Progenitor cell of endocrine pancreas (in vitro differentiated cells): ENCODE data around the gene C2orf81. TPM values are rescaled to one million over a fixed set of nuclear protein-coding genes. Genes with fewer than 3 reads are reported as not detected.
A peak's percentile ranks its signal among the peaks of the same experiment; 100 is the strongest.

Source experiments
- DNase-seq: peaks from one replicate; pipeline ENCODE4 v3.0.0; 2021; ENCODE audit warnings: low spot score; ENCODE audit not compliant: unreplicated experiment
- H3K27ac Mint-ChIP-seq: 2 replicates; pipeline ENCODE4 v1.8.0; 2021; ENCODE audit warnings: mild to moderate bottlenecking, moderate library complexity, mixed read lengths
- H3K27me3 Mint-ChIP-seq: 2 replicates; pipeline ENCODE4 v1.8.0; 2021; ENCODE audit warnings: mixed read lengths
- H3K36me3 Mint-ChIP-seq: 2 replicates; pipeline ENCODE4 v1.8.0; 2022; ENCODE audit warnings: mixed read lengths; ENCODE audit not compliant: insufficient read depth
- H3K4me1 Mint-ChIP-seq: 2 replicates; pipeline ENCODE4 v1.8.0; 2021; ENCODE audit warnings: low read depth, mixed read lengths
- H3K4me3 Mint-ChIP-seq: 2 replicates; pipeline ENCODE4 v1.8.0; 2021; ENCODE audit warnings: low read depth, mild to moderate bottlenecking, moderate library complexity, mixed read lengths
- H3K9me3 Mint-ChIP-seq: 2 replicates; pipeline ENCODE4 v1.8.0; 2021; ENCODE audit warnings: low read depth, mixed read lengths
- total RNA-seq: library from RNA; stranded (reverse); gene quantifications from 2 replicates; pipeline ENCODE4 v1.2.1, GENCODE V29; 2021
- TF ChIP-seq, protein P1 (sequence below): fragments of 200-600 bp; sonication (generic); IDR thresholded peaks from one replicate; pipeline ENCODE4 v1.5.0; 2021; ENCODE audit warnings: antibody characterized with exemption, mild to moderate bottlenecking; ENCODE audit not compliant: unreplicated experiment

Gene C2orf81
- total RNA-seq, 1 donor from 2014 or later: 13.4 TPM

DNA sequence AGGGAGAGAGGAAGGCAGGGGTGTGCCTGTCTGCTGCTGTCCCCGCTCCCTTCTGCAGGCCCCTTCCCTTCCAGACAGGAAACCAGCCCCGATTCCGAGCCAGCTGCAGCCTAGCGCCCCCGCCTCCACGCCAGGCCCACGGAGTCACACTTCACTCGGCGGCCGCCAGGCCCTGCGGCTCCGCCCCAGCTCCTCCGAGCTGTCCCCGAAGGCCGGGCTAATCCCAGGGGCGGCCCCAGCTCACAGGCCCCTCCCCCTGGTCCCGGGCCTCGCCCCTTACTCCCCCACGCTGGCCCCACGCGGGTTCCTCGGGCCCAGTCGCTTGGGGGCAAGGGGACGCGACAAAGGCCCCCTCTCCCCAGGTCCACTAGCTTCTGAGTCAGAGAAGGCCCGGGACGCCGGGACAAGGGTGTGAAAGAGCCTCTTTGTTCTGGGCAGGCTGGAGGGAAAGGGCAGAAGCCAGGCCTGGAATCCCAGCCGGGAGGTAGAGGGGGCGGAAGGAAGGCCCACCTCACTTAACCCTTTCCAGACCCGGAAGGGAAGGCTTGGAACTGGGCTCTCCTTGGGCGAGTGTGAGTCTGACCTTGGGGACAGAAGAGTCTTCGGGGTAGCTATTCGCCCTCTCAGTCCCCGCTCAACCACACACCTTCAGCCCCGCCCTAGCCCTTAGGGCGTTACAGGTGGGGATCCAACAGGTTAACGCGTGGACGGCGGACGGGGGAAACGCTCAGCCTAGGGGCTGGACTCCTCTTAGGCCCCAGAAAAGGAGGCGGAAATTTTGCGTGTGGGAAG is 19.2 kb upstream of the C2orf81 start:
- Mint-ChIP-seq H3K4me1 (peaks cover 27% of the 10 kb centered on the region), H3K27ac (peak overlapping the region; percentile 100), H3K36me3 (peaks cover 7% of the 10 kb centered on the region), H3K4me3 (peak overlapping the region; percentile 96), H3K27me3 (peaks cover 3% of the 10 kb centered on the region), H3K9me3 (no peaks in the 10 kb centered on the region)
- DNase-seq: peak; percentile 87
- TF ChIP-seq, protein P1, sequence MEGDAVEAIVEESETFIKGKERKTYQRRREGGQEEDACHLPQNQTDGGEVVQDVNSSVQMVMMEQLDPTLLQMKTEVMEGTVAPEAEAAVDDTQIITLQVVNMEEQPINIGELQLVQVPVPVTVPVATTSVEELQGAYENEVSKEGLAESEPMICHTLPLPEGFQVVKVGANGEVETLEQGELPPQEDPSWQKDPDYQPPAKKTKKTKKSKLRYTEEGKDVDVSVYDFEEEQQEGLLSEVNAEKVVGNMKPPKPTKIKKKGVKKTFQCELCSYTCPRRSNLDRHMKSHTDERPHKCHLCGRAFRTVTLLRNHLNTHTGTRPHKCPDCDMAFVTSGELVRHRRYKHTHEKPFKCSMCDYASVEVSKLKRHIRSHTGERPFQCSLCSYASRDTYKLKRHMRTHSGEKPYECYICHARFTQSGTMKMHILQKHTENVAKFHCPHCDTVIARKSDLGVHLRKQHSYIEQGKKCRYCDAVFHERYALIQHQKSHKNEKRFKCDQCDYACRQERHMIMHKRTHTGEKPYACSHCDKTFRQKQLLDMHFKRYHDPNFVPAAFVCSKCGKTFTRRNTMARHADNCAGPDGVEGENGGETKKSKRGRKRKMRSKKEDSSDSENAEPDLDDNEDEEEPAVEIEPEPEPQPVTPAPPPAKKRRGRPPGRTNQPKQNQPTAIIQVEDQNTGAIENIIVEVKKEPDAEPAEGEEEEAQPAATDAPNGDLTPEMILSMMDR: peak; percentile 31

DNA sequence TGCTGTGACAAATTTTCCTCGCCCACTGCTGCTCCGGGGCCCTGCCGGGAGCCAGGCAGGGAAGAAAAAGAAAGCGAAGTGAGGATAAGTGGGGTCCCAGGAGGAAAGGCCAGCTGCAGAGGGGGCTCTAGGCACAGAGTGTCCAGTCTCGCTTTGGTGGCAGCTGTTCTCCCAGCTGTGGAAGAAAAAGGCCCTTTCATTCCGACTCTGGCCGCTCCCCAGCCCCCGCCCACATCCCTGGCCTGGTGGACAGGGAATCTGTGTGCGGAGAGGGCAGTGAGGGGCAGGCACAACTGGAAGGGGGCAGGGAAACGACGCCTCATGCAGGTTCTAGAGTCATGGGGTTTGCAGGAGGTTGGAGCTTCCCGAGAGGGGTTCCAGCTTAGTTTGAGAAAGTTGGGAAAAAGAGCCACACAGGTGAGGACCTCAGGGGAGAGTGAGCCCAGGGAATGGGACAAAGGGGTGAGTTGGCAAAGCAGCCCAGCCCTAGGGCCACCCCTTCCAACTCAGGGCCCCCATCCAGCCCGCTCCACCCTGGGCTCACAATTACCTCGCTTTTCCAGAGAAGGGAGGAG is 18.5 kb upstream of the C2orf81 start:
- TF ChIP-seq, protein P1: no peak
- DNase-seq: no peak
- Mint-ChIP-seq H3K4me3 (peak overlapping the region; percentile 96), H3K27ac (peak overlapping the region; percentile 100), H3K36me3 (peaks cover 9% of the 10 kb centered on the region), H3K27me3 (peaks cover 3% of the 10 kb centered on the region), H3K4me1 (peaks cover 27% of the 10 kb centered on the region), H3K9me3 (no peaks in the 10 kb centered on the region)

GRCh38 chr2:74439373-74439772 is 18.0 kb upstream of the C2orf81 start:
- no peak for DNase-seq
- no peaks in the 10 kb centered on the region for H3K27me3 Mint-ChIP-seq
- peaks cover 27% of the 10 kb centered on the region for H3K4me1 Mint-ChIP-seq
- peak overlapping the region; percentile 100 for H3K27ac Mint-ChIP-seq
- H3K4me3 Mint-ChIP-seq: peak overlapping the region; percentile 96
- TF ChIP-seq, protein P1: no peak
- no peaks in the 10 kb centered on the region for H3K9me3 Mint-ChIP-seq
- H3K36me3 Mint-ChIP-seq: peaks cover 9% of the 10 kb centered on the region

DNA sequence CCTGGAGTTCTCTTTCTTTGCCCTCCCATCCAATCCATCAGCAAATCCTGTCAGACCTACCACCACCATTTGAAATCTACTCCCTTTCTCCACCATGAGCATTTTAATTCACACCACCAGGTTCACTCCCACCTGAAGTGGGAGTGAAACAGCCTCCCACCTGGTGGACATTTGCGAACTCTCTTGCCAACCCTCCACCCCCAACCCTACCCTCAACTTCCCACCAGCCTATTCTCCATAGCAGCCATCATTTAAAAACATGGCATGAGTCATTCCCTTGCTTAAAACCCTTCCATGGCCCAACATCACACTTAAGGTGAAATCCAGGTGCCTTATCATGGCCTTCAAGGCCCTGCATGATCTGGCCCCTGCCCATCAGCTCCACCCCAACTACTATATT is 16.8 kb upstream of the C2orf81 start:
- Mint-ChIP-seq H3K36me3 (peaks cover 9% of the 10 kb centered on the region), H3K27me3 (no peaks in the 10 kb centered on the region), H3K4me1 (peaks cover 25% of the 10 kb centered on the region), H3K27ac (no peak overlapping the region), H3K9me3 (no peaks in the 10 kb centered on the region), H3K4me3 (peak overlapping the region; percentile 96)
- TF ChIP-seq, protein P1: no peak
- DNase-seq: no peak

DNA sequence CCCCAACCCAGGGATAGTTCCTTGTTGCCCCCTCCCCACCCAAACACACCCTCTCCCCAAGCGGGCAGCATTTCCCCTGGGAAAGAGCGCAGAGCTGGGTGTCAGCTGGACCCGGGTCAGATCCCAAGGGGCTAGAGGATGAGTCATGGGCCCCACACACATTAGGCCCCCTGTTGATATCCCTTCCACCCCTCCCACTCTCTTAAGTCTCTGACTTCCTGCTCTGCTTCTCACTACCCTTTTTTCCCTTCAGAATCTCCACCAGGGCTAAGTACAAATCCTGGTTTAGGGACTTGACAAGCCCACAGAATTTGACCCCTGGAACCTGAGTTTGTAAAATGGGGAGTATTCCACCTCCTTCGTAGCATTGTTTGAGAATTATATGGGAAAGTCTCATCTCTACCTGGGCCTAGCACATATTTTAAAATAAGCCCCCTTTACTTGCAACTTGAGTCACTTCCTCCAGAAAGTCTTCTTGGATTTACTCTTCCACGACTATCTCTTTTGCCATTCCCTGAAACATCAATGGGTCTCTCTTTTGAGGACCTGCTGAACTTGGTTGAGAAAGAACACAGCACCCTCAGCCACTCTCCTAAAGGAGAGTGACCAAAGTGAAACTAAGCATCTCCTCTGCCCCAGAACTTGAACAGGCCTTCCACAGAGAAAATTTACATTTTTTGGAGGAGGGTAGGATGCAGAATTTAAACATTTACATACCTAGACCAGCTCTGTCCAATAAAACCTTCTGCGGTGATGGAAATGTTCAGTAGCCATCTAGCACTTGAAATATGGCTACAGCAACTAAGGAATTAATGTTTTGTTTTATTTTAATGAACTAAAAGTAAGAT is 15.7 kb upstream of the C2orf81 start:
- Mint-ChIP-seq H3K27me3 (no peaks in the 10 kb centered on the region), H3K27ac (no peak overlapping the region), H3K36me3 (peaks cover 9% of the 10 kb centered on the region), H3K4me3 (no peak overlapping the region), H3K4me1 (peaks cover 22% of the 10 kb centered on the region), H3K9me3 (no peaks in the 10 kb centered on the region)
- TF ChIP-seq, protein P1: no peak
- DNase-seq: no peak
